OCI-LY3 (cell line): ENCODE data around the gene AGBL1.

ENCODE experiments used
- EZH2phosphoT487 ChIP-seq: fragments of 200-600 bp; shearing (Covaris generic); IDR thresholded peaks from 2 replicates; pipeline ENCODE4 v1.6.1; 2018; ENCODE audit warnings: antibody characterized with exemption, mixed run types, low read depth
- TF ChIP-seq, protein P1 (sequence below): fragments of 200-600, 300-600 bp; sonication (generic); IDR thresholded peaks from 2 replicates; pipeline ENCODE4 v1.5.1; 2014; ENCODE audit warnings: antibody characterized with exemption, low read length, low read depth

DNA sequence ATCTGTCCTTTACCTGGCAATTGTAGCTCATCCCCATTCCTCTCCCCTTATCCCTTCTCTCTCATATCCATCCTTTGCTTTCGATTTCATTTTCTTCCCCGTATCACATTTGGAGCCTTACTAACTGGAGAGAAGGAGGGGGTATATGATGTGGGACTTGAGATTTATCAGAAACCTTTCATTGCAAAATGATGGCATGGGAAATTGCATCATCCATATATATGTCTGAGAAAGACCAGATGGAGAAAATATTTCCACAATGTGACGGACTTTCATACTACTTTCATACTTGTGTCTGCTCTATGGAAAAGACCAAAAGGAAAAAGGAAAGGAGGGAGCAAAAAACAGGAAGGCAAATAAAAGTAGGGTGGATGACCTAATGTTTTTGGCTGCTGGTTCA is 675.2 kb downstream of the AGBL1 start:
- TF ChIP-seq, protein P1, sequence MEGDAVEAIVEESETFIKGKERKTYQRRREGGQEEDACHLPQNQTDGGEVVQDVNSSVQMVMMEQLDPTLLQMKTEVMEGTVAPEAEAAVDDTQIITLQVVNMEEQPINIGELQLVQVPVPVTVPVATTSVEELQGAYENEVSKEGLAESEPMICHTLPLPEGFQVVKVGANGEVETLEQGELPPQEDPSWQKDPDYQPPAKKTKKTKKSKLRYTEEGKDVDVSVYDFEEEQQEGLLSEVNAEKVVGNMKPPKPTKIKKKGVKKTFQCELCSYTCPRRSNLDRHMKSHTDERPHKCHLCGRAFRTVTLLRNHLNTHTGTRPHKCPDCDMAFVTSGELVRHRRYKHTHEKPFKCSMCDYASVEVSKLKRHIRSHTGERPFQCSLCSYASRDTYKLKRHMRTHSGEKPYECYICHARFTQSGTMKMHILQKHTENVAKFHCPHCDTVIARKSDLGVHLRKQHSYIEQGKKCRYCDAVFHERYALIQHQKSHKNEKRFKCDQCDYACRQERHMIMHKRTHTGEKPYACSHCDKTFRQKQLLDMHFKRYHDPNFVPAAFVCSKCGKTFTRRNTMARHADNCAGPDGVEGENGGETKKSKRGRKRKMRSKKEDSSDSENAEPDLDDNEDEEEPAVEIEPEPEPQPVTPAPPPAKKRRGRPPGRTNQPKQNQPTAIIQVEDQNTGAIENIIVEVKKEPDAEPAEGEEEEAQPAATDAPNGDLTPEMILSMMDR: no peak
- TF ChIP-seq EZH2phosphoT487: no peak
